K562 (cell line): ENCODE measurements around the gene CTDSPL. TPM values are rescaled to one million over a fixed set of nuclear protein-coding genes. Genes with fewer than 3 reads are reported as not detected.
A peak's percentile ranks its signal among the peaks of the same experiment; 100 is the strongest.

ENCODE experiments used
- ATAC-seq: fragments of 200-7000 bp; cut with Tn5 transposase; 3 replicates; pipeline ENCODE4 v1.9.1; 2020; ENCODE audit warnings: moderate library complexity
- BruUV-seq: library from RNA; stranded (reverse); fragments of 400-500 nt; replicated peaks from 2 replicates; lab custom pipeline; 2021; lab: Mats Ljungman, UMichigan
- CTCF ChIA-PET: fragments of 300-600 bp; formaldehyde crosslinking; extraction: SDS; loops from one replicate; lab custom pipeline; 2021; ENCODE audit warnings: low intra/inter-chr PET ratio; lab: Yijun Ruan, JAX
- POLR2A ChIA-PET: fragments of 300-600, 350-650 bp; sonication (Branson Sonifier 250); formaldehyde crosslinking; extraction: SDS; loops from one replicate; lab custom pipeline; 2021; ENCODE audit warnings: antibody characterized with exemption, inconsistent platforms; lab: Yijun Ruan, JAX
- DNase-seq, 4 experiments: peaks; one replicate each; pipeline versions ENCODE4 v3.0.0 to v3.0.0-alpha.2; 2011 to 2018; ENCODE audit warnings: low spot score in 3 of 4, mixed read lengths in 3 of 4; ENCODE audit errors: extremely low read depth in 1 of 4
- FAIRE-seq: peaks from 2 replicates; lab custom pipeline; 2011; peaks lifted over from hg19 to GRCh38; lab: Jason Lieb, UNC
- H2AFZ ChIP-seq: 2 replicates; pipeline ENCODE4 v1.6.0; 2011; ENCODE audit warnings: low read depth, low read length, control low read depth, inconsistent platforms
- H3K27ac ChIP-seq: fragments of 200-600 bp; 3 replicates; pipeline ENCODE4 v1.8.0; 2011; ENCODE audit warnings: low read depth, mild to moderate bottlenecking, control low read depth, inconsistent platforms, low read length, moderate library complexity, mixed read lengths; ENCODE audit errors: extremely low read depth
- H3K27me3 ChIP-seq, 2 experiments: fragments of 300-600 bp in 1 of 2; 2 replicates in 1 of 2; 3 replicates in 1 of 2; pipeline versions ENCODE4 v1.6.0 to v1.8.0; 2011; ENCODE audit warnings: inconsistent platforms in 2 of 2, low read length in 2 of 2, mild to moderate bottlenecking in 1 of 2, mixed read lengths in 1 of 2, moderate library complexity in 1 of 2; ENCODE audit not compliant: control insufficient read depth in 2 of 2, insufficient read depth in 2 of 2
- H3K36me3 ChIP-seq: fragments of 300-600 bp; 3 replicates; pipeline ENCODE4 v1.8.0; 2011; ENCODE audit warnings: mild to moderate bottlenecking, low read length, inconsistent platforms; ENCODE audit not compliant: control insufficient read depth, insufficient read depth
- H3K4me1 ChIP-seq, 2 experiments: fragments of 200-600 bp in 1 of 2; replicated peaks in 1 of 2; 2 replicates in 1 of 2; 3 replicates in 1 of 2; pipeline versions ENCODE4 v1.5.1 to v1.8.0; 2011; ENCODE audit warnings: inconsistent platforms in 2 of 2, low read length in 2 of 2, mild to moderate bottlenecking in 1 of 2, mixed read lengths in 1 of 2, moderate library complexity in 1 of 2; ENCODE audit not compliant: control insufficient read depth in 2 of 2, insufficient read depth in 2 of 2
- H3K4me2 ChIP-seq: 2 replicates; pipeline ENCODE4 v1.6.1; 2011; ENCODE audit warnings: low read length, control low read depth, inconsistent platforms, mixed read lengths; ENCODE audit not compliant: insufficient read depth
- H3K4me3 ChIP-seq: fragments of 200-600 bp; sonication (generic), shearing (Covaris generic); 2 replicates; pipeline ENCODE4 v1.5.1; 2016; ENCODE audit warnings: control low read depth, inconsistent platforms
- H3K79me2 ChIP-seq: fragments of 200-600 bp; 3 replicates; pipeline ENCODE4 v1.8.0; 2011; ENCODE audit warnings: low read length, inconsistent platforms; ENCODE audit not compliant: control insufficient read depth, insufficient read depth
- H3K9ac ChIP-seq, 2 experiments: 2 replicates each; pipeline versions ENCODE4 v1.6.0 to v1.6.1; 2011; ENCODE audit warnings: low read depth in 2 of 2, low read length in 2 of 2, control low read depth in 1 of 2, inconsistent platforms in 1 of 2, mild to moderate bottlenecking in 1 of 2, mixed read lengths in 1 of 2; ENCODE audit not compliant: insufficient read depth in 1 of 2
- H3K9me1 ChIP-seq: one replicate; pipeline ENCODE4 v1.6.0; 2011; ENCODE audit warnings: inconsistent platforms, mild to moderate bottlenecking, low read length, moderate library complexity; ENCODE audit not compliant: control insufficient read depth, insufficient read depth
- H3K9me3 ChIP-seq: replicated peaks from 2 replicates; pipeline ENCODE4 v1.5.1; 2011; ENCODE audit warnings: low read depth, low read length, inconsistent platforms; ENCODE audit not compliant: control insufficient read depth, insufficient read depth
- H4K20me1 ChIP-seq: replicated peaks from 2 replicates; pipeline ENCODE4 v1.6.1; 2011; ENCODE audit warnings: low read length, inconsistent platforms, mixed read lengths; ENCODE audit not compliant: control insufficient read depth, insufficient read depth
- ETS2 ChIP-seq: IDR thresholded peaks from 2 replicates; pipeline ENCODE4 v1.6.1; 2016; ENCODE audit warnings: borderline replicate concordance, missing genetic modification characterization, mild to moderate bottlenecking, moderate library complexity, missing compliant biosample characterization; ENCODE audit not compliant: poor library complexity, severe bottlenecking
- PHF20 ChIP-seq: fragments of 450-650 bp; IDR thresholded peaks from 2 replicates; pipeline ENCODE4 v1.6.1; 2018; ENCODE audit not compliant: partially characterized antibody
- RERE ChIP-seq: sonication (generic); formaldehyde crosslinking; IDR thresholded peaks from 2 replicates; pipeline ENCODE4 v1.8.0; 2023; ENCODE audit warnings: missing genetic modification reagents, mild to moderate bottlenecking, borderline replicate concordance
- SMAD4 ChIP-seq: fragments of 250-450 bp; sonication (Bioruptor Pico); conservative IDR thresholded peaks from 2 replicates; pipeline ENCODE4 v1.8.0; 2021; ENCODE audit warnings: inconsistent platforms, mild to moderate bottlenecking, moderate library complexity
- STAT6 ChIP-seq: sonication (generic); formaldehyde crosslinking; IDR thresholded peaks from 2 replicates; pipeline ENCODE4 v1.8.1; 2023; ENCODE audit warnings: mild to moderate bottlenecking, missing genetic modification reagents
- ZNF444 ChIP-seq: fragments of 250-450 bp; sonication (Bioruptor Pico); IDR thresholded peaks from 2 replicates; pipeline ENCODE4 v1.4.0; 2020; ENCODE audit warnings: mild to moderate bottlenecking, moderate library complexity
- ZNF766 ChIP-seq: fragments of 200-800 bp; sonication (Bioruptor generic); conservative IDR thresholded peaks from 2 replicates; pipeline ENCODE4 v1.6.1; 2016; ENCODE audit warnings: missing genetic modification characterization, missing compliant biosample characterization
- WGBS: fragments of 100-300 bp; shearing (Covaris generic); methylation state at CpG from one replicate; pipeline ENCODE4 v1.1.6; 2016; ENCODE audit warnings: low coverage, mixed read lengths; ENCODE audit not compliant: insufficient coverage; ENCODE audit errors: missing lambda C conversion rate; 5-methylcytosine and 5-hydroxymethylcytosine counted together
- in situ Hi-C: fragments of 300-500 bp; cut with MboI; formaldehyde crosslinking; loops from 4 replicates; pipeline ENCODE4 v1.15.0; 2018; ENCODE audit warnings: inconsistent platforms, mixed read lengths
- intact Hi-C: fragments of 100-400 bp; cut with micrococcal nuclease; formaldehyde crosslinking; loops from 2 replicates; pipeline ENCODE4 v1.14.2; 2022
- polyA plus RNA-seq, 8 experiments: library from polyadenylated mRNA; depleted of rRNA in 4 of 8; stranded (reverse) in 5 of 8; unstranded in 3 of 8; fragments of >200 nt; fragmentation: Nextera tagmentation in 2 of 8; fragmentation: Illumina TruSeq in 1 of 8; extraction: Ambion mirVana in 2 of 8; extraction: Trizol in 1 of 8; gene quantifications; 2 replicates each; pipeline versions ENCODE4 v1.2.1 to v1.2.3, GENCODE V29; 2011 to 2014; ENCODE audit warnings: inconsistent platforms in 1 of 8, missing spikeins in 1 of 8
- total RNA-seq, 7 experiments: library from RNA; depleted of rRNA in 6 of 7; stranded (reverse); fragments of >200 nt in 6 of 7; fragmentation: Illumina TruSeq in 2 of 7; extraction: Trizol in 2 of 7; gene quantifications; 2 replicates each; pipeline versions ENCODE4 v1.2.1 to v1.2.3, GENCODE V29; 2011 to 2021; ENCODE audit warnings: low replicate concordance in 1 of 7

CTDSPL gene
- total and polyA plus RNA-seq, 9 of the 15 experiments (the other 6 are each of a cell fraction or from before 2014, with no cell fraction given): 5.1 to 19.3 (median 11.3) TPM

GRCh38 chr3:37921025-37921424 is 59.3 kb downstream of the CTDSPL start (continued):
- no peak for TF ChIP-seq STAT6 (CRISPR knock-in tag)
- no peak for TF ChIP-seq ETS2 (tag)
- TF ChIP-seq ZNF444 (CRISPR knock-in tag): no peak

- H3K4me2 ChIP-seq: no peak overlapping the region
- ATAC-seq: peak; percentile 61
- peaks cover 0 to 20% of the 10 kb centered on the region in 2 experiments; a peak in 3 of 5 replicates for H3K27me3 ChIP-seq
- H3K9ac ChIP-seq: peak overlapping the region in 1 of 2 experiments; percentile 38; a peak in 1 of 4 replicates
- ChIA-PET POLR2A (interaction anchor here (0.5 to 1.4 kb wide), 4 partner anchors 9 to 70 kb away, joined by 3 to 5 read pairs (median 4); no protein-coding TSS in a partner anchor), CTCF (no interaction called here)
- H3K9me1 ChIP-seq: no peaks in the 10 kb centered on the region
- in situ Hi-C loops: no loop called here
- FAIRE-seq: no peak
- DNase-seq: peak in 2 of 4 experiments; percentile 25 to 26
- no peak overlapping the region for H2AFZ ChIP-seq
- 9% methylated on average over 5 of the region's 5 CpGs for WGBS
- H3K4me1 ChIP-seq: peaks cover 0 to 8% of the 10 kb centered on the region in 2 experiments; a peak in 2 of 5 replicates
- H3K27ac ChIP-seq: no peak overlapping the region
- no peaks in the 10 kb centered on the region for H3K79me2 ChIP-seq
- no peaks in the 10 kb centered on the region for H3K9me3 ChIP-seq
- H3K4me3 ChIP-seq: no peak overlapping the region
- 0 out of 2 replicates have a peak, but pooled peaks cover 3% of the 10 kb centered on the region for H4K20me1 ChIP-seq
- H3K36me3 ChIP-seq: no peaks in the 10 kb centered on the region
- no TSS peak for BruUV-seq
- intact Hi-C loops: no loop called here
- TF ChIP-seq PHF20: no peak
- TF ChIP-seq ZNF766 (CRISPR knock-in tag): peak; percentile 73; the same call in 1 of the 2 replicates
- 0 out of 2 replicates have a peak, but pooled peaks have one; percentile 32 for TF ChIP-seq RERE (CRISPR knock-in tag)
- TF ChIP-seq SMAD4 (CRISPR knock-in tag): no peak
These were observed 61.3 kb downstream of the CTDSPL start for GRCh38 chr3:37922721-37923568.
